Endothelial cell of umbilical vein (primary cell): ENCODE data around the gene ITPRIP.

Experiments
- CTCF ChIP-seq, 2 donors: IDR thresholded peaks; 1 replicate in 1 of 2; 2 replicates in 1 of 2; pipeline ENCODE4 v1.5.1; 2011; ENCODE audit warnings: low read length in 2 of 2, mild to moderate bottlenecking in 2 of 2, moderate library complexity in 2 of 2, control low read depth in 1 of 2, inconsistent platforms in 1 of 2, low read depth in 1 of 2; ENCODE audit not compliant: insufficient read depth in 1 of 2; ENCODE audit errors: extremely low read depth in 1 of 2
- EZH2 ChIP-seq: IDR thresholded peaks from 2 replicates; pipeline ENCODE4 v1.6.1; 2012; ENCODE audit warnings: borderline replicate concordance, low read depth, mild to moderate bottlenecking, moderate library complexity, low read length, inconsistent platforms; ENCODE audit not compliant: severe bottlenecking
- GATA2 ChIP-seq: IDR thresholded peaks from 2 replicates; pipeline ENCODE4 v1.7.0; 2011; ENCODE audit warnings: low read depth, mild to moderate bottlenecking, moderate library complexity, mixed read lengths, low read length; ENCODE audit not compliant: insufficient read length, insufficient read depth
- POLR2A ChIP-seq: IDR thresholded peaks from 2 replicates; pipeline ENCODE4 v1.6.1; 2012; ENCODE audit warnings: low read depth, mild to moderate bottlenecking, control low read depth, low read length

GRCh38 chr10:104333728-104334373 lies 4.4 kb downstream of the ITPRIP start:
- no peak for TF ChIP-seq CTCF (IDR thresholded peaks at IDR 0.05; ENCODE audit: extremely low read depth in 1 of 2, insufficient read depth in 1 of 2, low read depth in 1 of 2, low read length in 2 of 2)
- no peak for TF ChIP-seq POLR2A
- TF ChIP-seq GATA2: no peak
- no peak for TF ChIP-seq EZH2
